Measurements from ENCODE around the gene DDIT4L.

DNA sequence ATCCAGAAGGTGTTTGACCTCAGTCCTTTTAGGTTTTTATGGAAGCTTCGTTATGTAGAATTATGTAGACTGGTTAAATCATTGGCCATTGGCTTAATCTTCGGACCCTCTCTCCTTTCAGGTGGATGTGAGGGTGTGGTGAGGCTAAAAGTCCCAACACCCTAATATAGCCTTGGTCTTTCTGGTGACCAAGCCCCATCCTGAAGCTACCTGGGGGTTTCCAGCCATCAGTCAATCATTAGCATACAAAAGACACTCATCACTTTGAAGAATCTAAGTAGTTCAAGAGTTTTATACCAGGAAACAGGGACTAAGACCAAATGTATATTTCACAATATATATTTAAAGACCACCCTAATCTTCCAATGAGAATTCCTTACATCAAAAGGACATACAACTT is 5.5 kb downstream of the DDIT4L start:
- TF ChIP-seq, protein P1, sequence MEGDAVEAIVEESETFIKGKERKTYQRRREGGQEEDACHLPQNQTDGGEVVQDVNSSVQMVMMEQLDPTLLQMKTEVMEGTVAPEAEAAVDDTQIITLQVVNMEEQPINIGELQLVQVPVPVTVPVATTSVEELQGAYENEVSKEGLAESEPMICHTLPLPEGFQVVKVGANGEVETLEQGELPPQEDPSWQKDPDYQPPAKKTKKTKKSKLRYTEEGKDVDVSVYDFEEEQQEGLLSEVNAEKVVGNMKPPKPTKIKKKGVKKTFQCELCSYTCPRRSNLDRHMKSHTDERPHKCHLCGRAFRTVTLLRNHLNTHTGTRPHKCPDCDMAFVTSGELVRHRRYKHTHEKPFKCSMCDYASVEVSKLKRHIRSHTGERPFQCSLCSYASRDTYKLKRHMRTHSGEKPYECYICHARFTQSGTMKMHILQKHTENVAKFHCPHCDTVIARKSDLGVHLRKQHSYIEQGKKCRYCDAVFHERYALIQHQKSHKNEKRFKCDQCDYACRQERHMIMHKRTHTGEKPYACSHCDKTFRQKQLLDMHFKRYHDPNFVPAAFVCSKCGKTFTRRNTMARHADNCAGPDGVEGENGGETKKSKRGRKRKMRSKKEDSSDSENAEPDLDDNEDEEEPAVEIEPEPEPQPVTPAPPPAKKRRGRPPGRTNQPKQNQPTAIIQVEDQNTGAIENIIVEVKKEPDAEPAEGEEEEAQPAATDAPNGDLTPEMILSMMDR (IDR thresholded peaks at IDR 0.05): no peak
- TF ChIP-seq POLR2A (IDR thresholded peaks at IDR 0.05): no peak
- no peak for TF ChIP-seq EP300 (IDR thresholded peaks at IDR 0.05)
